Activated T-cell treated with anti-CD3 and anti-CD28 coated beads, Interleukin-2, amount 50 U/mL, for 24 hours (primary cell): Measurements from ENCODE around the gene PPP2R2D.
"Not testable (repeated sequence)": the region's sequence is repeated elsewhere in the genome, so short reads cannot be mapped to it uniquely, and the experiment has no call there.

Experiments
- DNase-seq: peaks from one replicate; pipeline ENCODE4 v3.0.0-alpha.2; 2020
- H3K27ac Mint-ChIP-seq: 2 replicates; pipeline ENCODE4 v1.8.0; 2020; ENCODE audit warnings: mild to moderate bottlenecking, mixed read lengths
- H3K27me3 Mint-ChIP-seq: 2 replicates; pipeline ENCODE4 v1.8.0; 2020; ENCODE audit warnings: mixed read lengths
- H3K36me3 Mint-ChIP-seq: 2 replicates; pipeline ENCODE4 v1.8.0; 2020; ENCODE audit warnings: low read depth, mixed read lengths
- H3K4me1 Mint-ChIP-seq: 2 replicates; pipeline ENCODE4 v1.8.0; 2020; ENCODE audit warnings: low read depth, mixed read lengths
- H3K4me3 Mint-ChIP-seq: 2 replicates; pipeline ENCODE4 v1.8.0; 2020; ENCODE audit warnings: mild to moderate bottlenecking, moderate library complexity, mixed read lengths
- H3K9me3 Mint-ChIP-seq: 2 replicates; pipeline ENCODE4 v1.8.0; 2020; ENCODE audit warnings: mixed read lengths

Gene PPP2R2D

GRCh38 chr10:131980321-131980720 lies 79.5 kb downstream of the PPP2R2D start:
- Mint-ChIP-seq H3K27ac (peak overlapping the region; percentile 78), H3K4me3 (peak overlapping the region; percentile 88), H3K36me3 (peaks cover 38% of the 10 kb centered on the region), H3K9me3 (no peaks in the 10 kb centered on the region), H3K4me1 (peaks cover 59% of the 10 kb centered on the region), H3K27me3 (no peaks in the 10 kb centered on the region)
- DNase-seq = no peak

DNA sequence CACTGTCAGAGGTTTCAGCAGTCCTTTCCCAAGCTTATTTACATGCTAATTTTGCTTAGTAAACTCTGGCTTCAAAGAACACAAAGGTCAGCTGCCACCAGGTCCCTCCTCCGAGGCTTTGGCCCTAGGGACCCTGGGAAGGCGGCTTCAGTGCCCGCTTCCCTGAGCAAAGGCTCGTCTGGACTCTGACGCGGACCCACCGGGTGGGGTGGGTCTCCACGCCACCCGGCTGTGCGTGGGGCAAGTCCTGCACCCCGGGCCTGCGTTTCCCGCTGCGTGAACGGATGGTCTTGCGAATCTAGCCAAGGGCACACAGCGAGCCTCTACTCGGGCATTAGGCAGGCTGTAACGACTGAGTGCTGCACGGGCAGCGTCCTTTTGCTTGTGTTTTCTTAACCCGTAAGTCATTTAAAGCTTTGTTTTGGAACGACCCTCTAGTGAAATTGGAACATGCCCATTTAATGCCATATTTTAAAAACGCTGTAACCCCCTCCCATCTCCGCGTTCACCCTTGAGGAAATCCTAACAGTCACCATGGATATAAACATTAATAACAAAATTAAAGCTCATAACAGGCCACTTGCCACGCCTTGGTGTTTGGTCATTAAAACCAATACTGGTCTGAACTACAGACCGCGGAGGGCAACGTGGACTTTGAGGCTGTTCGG lies 80.1 kb downstream of the PPP2R2D start:
- Mint-ChIP-seq H3K4me3 (peak overlapping the region; percentile 88), H3K27me3 (no peaks in the 10 kb centered on the region), H3K9me3 (no peaks in the 10 kb centered on the region), H3K36me3 (peaks cover 38% of the 10 kb centered on the region), H3K4me1 (peaks cover 53% of the 10 kb centered on the region), H3K27ac (peak overlapping the region; percentile 86)
- peak; percentile 45 for DNase-seq

DNA sequence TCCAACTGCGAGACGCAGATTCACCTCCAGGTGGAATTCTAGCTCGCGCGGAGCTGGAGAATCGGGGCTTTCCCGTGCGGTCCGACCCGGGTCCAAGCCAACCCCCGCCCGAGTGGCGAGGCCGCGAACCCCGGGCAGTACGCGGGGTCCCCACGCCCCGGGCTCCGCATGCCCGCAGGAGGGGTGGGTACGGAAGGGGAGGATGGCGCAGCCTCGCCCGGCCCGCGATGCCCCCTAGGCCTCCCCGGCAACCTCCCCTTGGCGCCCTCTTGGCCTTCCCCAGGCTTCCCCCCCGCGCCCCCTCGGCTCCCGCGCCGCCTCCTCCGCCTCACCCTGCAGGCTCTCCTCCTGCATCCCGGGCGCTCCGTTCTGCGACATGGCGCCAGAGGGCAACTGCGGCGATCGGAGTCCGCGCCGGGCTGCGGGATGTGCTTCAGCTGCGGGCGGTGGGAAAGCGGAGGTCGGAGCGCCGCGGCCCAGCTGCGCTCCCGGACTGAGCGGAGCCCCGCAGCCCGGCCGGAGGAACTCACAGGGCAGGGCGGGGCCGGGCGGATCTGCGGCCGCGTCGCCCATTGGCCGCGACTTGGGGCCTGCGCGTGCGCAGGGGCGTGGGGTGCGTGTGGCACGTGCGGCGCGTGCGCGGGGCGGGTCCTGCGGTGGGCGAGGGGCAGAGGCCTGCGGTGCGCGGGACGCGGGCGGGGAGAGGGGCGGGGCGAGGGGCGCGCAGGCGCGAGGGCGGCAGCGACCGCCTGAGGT lies 80.8 kb downstream of the PPP2R2D start, which contains the start of gene BNIP3:
Gene BNIP3, minus strand, starts transcription at position 495 of the 756 bp plus-strand sequence. Its CDS starts 117 bp downstream, at position 378.
- peak within 1 kb of the TSS; percentile 90 for H3K27ac Mint-ChIP-seq

GRCh38 chr10:131982185-131982756 lies 81.5 kb downstream of the PPP2R2D start:
- Mint-ChIP-seq H3K9me3 (no peaks in the 10 kb centered on the region), H3K4me1 (peaks cover 40% of the 10 kb centered on the region), H3K27me3 (no peaks in the 10 kb centered on the region), H3K36me3 (peaks cover 34% of the 10 kb centered on the region), H3K4me3 (peak overlapping the region; percentile 88), H3K27ac (peak overlapping the region; percentile 64)
- no peak for DNase-seq

More for the DNA sequence above, 80.8 kb downstream of the PPP2R2D start, which contains the start of gene BNIP3:
- Mint-ChIP-seq H3K36me3 (peaks cover 35% of the 10 kb centered on the region), H3K4me1 (peaks cover 46% of the 10 kb centered on the region), H3K27me3 (no peaks in the 10 kb centered on the region), H3K9me3 (no peaks in the 10 kb centered on the region), H3K4me3 (peak within 1 kb of the TSS; percentile 88)
- peak; percentile 98 for DNase-seq

GRCh38 chr10:131982796-131983195 lies 82.0 kb downstream of the PPP2R2D start:
- Mint-ChIP-seq H3K27ac (peak overlapping the region; percentile 66), H3K27me3 (no peaks in the 10 kb centered on the region), H3K4me3 (peak overlapping the region; percentile 65), H3K4me1 (peaks cover 34% of the 10 kb centered on the region), H3K9me3 (no peaks in the 10 kb centered on the region), H3K36me3 (peaks cover 30% of the 10 kb centered on the region)
- DNase-seq = no peak

DNA sequence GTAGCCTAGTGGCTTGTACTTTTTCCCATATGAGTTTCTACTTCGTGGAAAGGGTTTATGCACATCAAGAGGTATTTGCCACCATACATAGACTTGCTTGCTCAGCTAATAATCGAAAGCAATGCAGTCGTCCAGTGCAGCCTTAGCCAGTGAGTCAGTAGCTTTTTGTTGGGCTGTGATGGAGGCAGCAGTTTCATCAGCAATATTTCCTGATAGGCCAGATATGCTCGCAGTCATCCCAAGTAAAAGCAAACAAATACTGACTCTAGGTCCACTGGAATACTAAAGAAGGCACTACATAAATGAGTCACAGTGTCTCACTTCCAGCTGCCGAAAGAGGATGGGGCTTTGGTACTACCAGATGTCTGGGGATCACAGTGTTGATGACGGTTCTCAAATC lies 83.0 kb downstream of the PPP2R2D start:
- Mint-ChIP-seq H3K4me3 (peak overlapping the region; percentile 65), H3K4me1 (peaks cover 26% of the 10 kb centered on the region), H3K36me3 (peaks cover 22% of the 10 kb centered on the region), H3K27me3 (no peaks in the 10 kb centered on the region), H3K9me3 (peaks cover 2% of the 10 kb centered on the region), H3K27ac (no peak overlapping the region)
- no peak for DNase-seq

DNA sequence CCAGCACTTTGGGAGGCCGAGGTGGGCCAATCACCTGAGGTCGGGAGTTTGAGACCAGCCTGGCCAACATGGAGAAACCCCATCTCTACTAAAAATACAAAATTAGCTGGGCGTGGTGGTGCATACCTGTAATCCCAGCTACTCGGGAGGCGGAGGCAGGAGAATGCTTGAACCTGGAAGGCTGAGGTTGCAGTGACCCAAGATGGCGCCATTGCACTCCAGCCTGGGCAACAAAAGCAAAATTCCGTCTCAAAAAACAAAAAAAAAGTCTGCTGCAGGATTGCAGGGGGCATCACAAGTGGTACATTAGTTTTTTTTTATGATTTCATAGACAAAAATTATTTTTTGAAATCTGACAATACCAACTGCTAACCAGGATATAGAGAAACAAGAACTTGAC lies 86.0 kb downstream of the PPP2R2D start:
- H3K9me3 Mint-ChIP-seq, H3K36me3 Mint-ChIP-seq, DNase-seq, H3K27me3 Mint-ChIP-seq, H3K4me3 Mint-ChIP-seq, H3K27ac Mint-ChIP-seq, H3K4me1 Mint-ChIP-seq: not testable (repeated sequence)

GRCh38 chr10:131987301-131987700 lies 86.5 kb downstream of the PPP2R2D start:
- DNase-seq, H3K4me1 Mint-ChIP-seq, H3K36me3 Mint-ChIP-seq, H3K27me3 Mint-ChIP-seq, H3K9me3 Mint-ChIP-seq, H3K27ac Mint-ChIP-seq, H3K4me3 Mint-ChIP-seq: not testable (repeated sequence)

- not testable (repeated sequence) for DNase-seq, H3K36me3 Mint-ChIP-seq, H3K27me3 Mint-ChIP-seq, H3K4me3 Mint-ChIP-seq, H3K9me3 Mint-ChIP-seq, H3K4me1 Mint-ChIP-seq, H3K27ac Mint-ChIP-seq
Measured at GRCh38 chr10:131987786-131988185, 87.0 kb downstream of the PPP2R2D start.

DNA sequence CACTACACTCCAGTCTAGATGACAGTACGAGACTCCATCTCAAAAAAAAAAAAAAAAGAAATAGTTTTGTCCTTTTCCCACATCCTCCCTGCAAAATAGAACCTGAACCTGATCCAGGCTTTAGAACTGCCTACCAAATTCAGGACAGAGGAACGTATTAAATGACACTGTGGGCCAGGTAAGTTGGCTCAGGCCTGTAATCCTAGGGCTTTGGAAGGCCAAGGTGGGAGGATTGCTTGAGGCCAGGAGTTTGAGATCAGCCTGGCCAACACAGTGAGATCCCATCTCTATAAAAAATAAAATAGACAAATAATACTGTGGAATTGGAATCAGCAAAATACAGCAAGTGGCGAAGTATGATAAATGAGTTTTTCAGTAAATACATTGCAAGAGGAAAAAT lies 90.9 kb downstream of the PPP2R2D start:
- no peaks in the 10 kb centered on the region for H3K36me3 Mint-ChIP-seq
- no peak overlapping the region for H3K27ac Mint-ChIP-seq
- no peaks in the 10 kb centered on the region for H3K27me3 Mint-ChIP-seq
- H3K4me3 Mint-ChIP-seq = no peak overlapping the region
- no peaks in the 10 kb centered on the region for H3K4me1 Mint-ChIP-seq
- H3K9me3 Mint-ChIP-seq = peaks cover 2% of the 10 kb centered on the region
- DNase-seq = no peak

DNA sequence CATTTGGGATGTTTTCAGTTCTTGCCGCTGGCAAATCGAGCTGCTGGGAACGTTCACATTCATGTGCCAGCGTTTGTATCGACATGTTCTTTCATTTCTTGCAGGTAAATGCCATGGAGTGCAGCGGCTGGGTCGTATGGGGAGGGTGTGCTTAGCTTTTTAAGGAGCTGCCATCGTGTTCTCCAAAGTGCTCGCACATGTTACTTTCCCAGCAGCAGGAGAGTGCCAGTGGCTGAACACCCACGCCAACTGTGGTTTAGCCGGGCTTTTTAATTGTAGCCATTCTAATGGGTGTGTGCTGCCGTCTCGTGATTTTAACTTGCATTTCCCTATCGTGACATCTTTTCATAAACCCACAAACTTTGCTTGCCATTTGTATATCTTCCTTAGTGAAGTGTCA lies 92.5 kb downstream of the PPP2R2D start:
- no peaks in the 10 kb centered on the region for H3K4me1 Mint-ChIP-seq
- no peak overlapping the region for H3K4me3 Mint-ChIP-seq
- H3K27me3 Mint-ChIP-seq = no peaks in the 10 kb centered on the region
- no peaks in the 10 kb centered on the region for H3K36me3 Mint-ChIP-seq
- no peaks in the 10 kb centered on the region for H3K9me3 Mint-ChIP-seq
- DNase-seq = no peak
- H3K27ac Mint-ChIP-seq = no peak overlapping the region

DNA sequence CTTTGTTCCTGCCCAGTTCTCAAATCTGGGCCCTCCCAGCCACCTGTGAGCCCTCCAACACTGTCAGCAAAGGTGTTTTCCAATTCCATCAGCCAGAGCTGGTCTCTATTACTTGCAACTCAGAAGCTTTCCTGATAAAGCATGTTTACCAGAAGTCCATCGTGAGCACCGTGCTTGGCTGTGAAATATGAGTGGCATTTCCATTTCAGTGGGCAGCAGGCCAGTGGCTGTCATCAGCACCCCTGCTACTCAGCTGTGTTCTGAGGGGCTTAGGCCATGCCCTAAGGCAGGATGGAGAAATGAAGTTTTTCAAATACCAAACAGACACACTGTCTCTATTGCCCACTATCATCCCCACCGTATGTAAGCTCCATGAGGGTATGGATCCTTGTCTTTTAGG lies 93.6 kb downstream of the PPP2R2D start:
- H3K4me3 Mint-ChIP-seq = no peak overlapping the region
- no peaks in the 10 kb centered on the region for H3K36me3 Mint-ChIP-seq
- H3K27me3 Mint-ChIP-seq = no peaks in the 10 kb centered on the region
- H3K9me3 Mint-ChIP-seq = no peaks in the 10 kb centered on the region
- no peak for DNase-seq
- no peaks in the 10 kb centered on the region for H3K4me1 Mint-ChIP-seq
- H3K27ac Mint-ChIP-seq = no peak overlapping the region

DNA sequence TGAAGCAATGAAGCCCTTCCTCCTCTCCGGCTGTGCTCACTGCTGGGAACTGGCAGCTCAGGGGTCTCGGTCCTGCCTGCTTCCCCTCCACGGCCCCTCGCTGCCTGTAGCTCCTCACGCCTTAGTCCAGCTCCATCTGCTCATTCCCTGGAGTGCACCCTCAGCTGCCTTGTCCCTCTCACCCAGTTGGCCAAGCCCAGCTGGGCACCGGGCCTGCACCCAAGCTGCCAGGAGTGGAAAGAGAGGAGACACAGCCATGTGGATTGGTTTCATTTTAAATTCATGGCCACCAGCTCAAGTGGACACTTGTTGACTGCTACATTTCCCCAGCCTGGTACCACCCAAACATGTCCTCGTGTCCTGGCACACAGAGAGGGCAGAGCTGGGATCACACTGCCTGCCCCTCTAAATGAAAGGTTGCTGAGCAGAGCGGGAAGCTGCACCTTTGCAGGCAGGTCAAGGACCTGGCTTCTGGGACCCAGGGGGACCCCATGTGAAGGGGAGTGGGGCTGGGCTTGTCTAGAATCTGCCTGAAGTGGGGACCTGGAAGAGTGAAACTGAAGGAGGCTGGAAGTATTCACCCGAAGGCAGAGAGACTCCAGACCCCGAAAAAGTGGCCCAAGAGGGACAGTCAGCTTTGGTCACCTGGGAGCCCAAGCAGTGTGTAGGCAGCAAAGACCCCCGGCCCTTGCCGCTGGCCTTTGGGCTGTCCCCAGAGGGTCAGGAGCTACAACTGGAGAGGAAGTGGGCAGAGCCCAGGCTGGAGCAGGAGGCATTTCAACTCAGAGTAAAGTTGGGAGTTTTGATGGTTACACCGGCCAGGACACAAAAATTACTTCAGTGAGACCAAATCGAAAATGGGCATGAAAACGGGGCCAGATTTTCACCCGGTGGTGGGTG lies 95.9 kb downstream of the PPP2R2D start:
- DNase-seq = no peak
- H3K9me3 Mint-ChIP-seq = no peaks in the 10 kb centered on the region
- no peaks in the 10 kb centered on the region for H3K27me3 Mint-ChIP-seq
- no peaks in the 10 kb centered on the region for H3K36me3 Mint-ChIP-seq
- no peaks in the 10 kb centered on the region for H3K4me1 Mint-ChIP-seq
- no peak overlapping the region for H3K27ac Mint-ChIP-seq
- H3K4me3 Mint-ChIP-seq = no peak overlapping the region

- DNase-seq = no peak
- no peak overlapping the region for H3K27ac Mint-ChIP-seq
- no peaks in the 10 kb centered on the region for H3K9me3 Mint-ChIP-seq
- no peak overlapping the region for H3K4me3 Mint-ChIP-seq
- H3K4me1 Mint-ChIP-seq = peaks cover 1% of the 10 kb centered on the region
- no peaks in the 10 kb centered on the region for H3K36me3 Mint-ChIP-seq
- H3K27me3 Mint-ChIP-seq = no peaks in the 10 kb centered on the region
Measured at GRCh38 chr10:131997366-131998049, 96.7 kb downstream of the PPP2R2D start.
